ENCODE data around the gene NFE2L3. TPM values are rescaled to one million over a fixed set of nuclear protein-coding genes. Genes with fewer than 3 reads are reported as not detected.

The NFE2L3 gene
- total RNA-seq, 1 experiment from 2014 or later = 108 TPM

GRCh38 chr7:26198133-26198780 lies 46.3 kb downstream of the NFE2L3 start:
- Mint-ChIP-seq H3K4me1 (ENCODE audit: low read depth, unreplicated experiment) (peaks cover 41% of the 10 kb centered on the region), H3K9me3 (ENCODE audit: low read depth, unreplicated experiment) (no peaks in the 10 kb centered on the region), H3K27me3 (ENCODE audit: unreplicated experiment) (no peaks in the 10 kb centered on the region), H3K36me3 (ENCODE audit: insufficient read depth, unreplicated experiment) (peaks cover 98% of the 10 kb centered on the region), H3K4me3 (ENCODE audit: low read depth, unreplicated experiment) (peak overlapping the region; percentile 96), H3K27ac (ENCODE audit: unreplicated experiment) (peak overlapping the region; percentile 99)
- CTCF ChIA-PET = interaction anchor here (0.6 to 2.1 kb wide), 5 partner anchors 9 to 306 kb away, joined by 3 to 7 read pairs (median 5); partner anchors contain the start of gene NFE2L3
- peak; percentile 78 for TF ChIP-seq CTCF (IDR thresholded peaks at IDR 0.05; ENCODE audit: unreplicated experiment)
- intact Hi-C loops (cut with micrococcal nuclease; ENCODE audit: unreplicated experiment) = loop anchor here (1.0 to 5.0 kb wide), 4 partner anchors 8 to 306 kb away; no protein-coding TSS in a partner anchor
- no peak for DNase-seq
- BruUV-seq (replicated peaks) = no TSS peak

DNA sequence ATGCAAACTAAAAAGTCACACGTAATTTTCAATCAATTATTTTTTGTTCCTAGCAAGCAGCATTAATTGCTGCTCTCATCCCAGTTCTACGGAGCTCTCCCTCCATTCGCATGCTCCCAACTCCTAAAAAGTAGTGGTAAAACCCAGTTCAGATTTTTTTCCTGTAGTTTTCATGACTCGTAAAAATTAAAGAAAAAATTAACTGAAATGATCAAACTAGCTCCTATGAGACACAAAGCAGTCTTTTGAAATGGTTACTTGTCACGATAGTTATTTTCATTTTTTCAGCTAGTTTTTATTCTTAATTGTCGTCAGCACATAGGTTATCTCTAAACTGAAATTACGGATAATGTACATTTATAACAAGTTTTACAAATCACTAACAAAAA lies 46.8 kb downstream of the NFE2L3 start:
- intact Hi-C loops (cut with micrococcal nuclease; ENCODE audit: unreplicated experiment) = loop anchor here (1.0 to 5.0 kb wide), 4 partner anchors 8 to 306 kb away; no protein-coding TSS in a partner anchor
- TF ChIP-seq CTCF (IDR thresholded peaks at IDR 0.05; ENCODE audit: unreplicated experiment) = no peak
- peaks cover 98% of the 10 kb centered on the region for H3K36me3 Mint-ChIP-seq (ENCODE audit: insufficient read depth, unreplicated experiment)
- no peaks in the 10 kb centered on the region for H3K27me3 Mint-ChIP-seq (ENCODE audit: unreplicated experiment)
- no TSS peak for BruUV-seq (replicated peaks)
- H3K9me3 Mint-ChIP-seq (ENCODE audit: low read depth, unreplicated experiment) = no peaks in the 10 kb centered on the region
- peak overlapping the region; percentile 96 for H3K4me3 Mint-ChIP-seq (ENCODE audit: low read depth, unreplicated experiment)
- peak overlapping the region; percentile 99 for H3K27ac Mint-ChIP-seq (ENCODE audit: unreplicated experiment)
- peaks cover 36% of the 10 kb centered on the region for H3K4me1 Mint-ChIP-seq (ENCODE audit: low read depth, unreplicated experiment)
- no peak for DNase-seq
- CTCF ChIA-PET = interaction anchor here (0.6 to 1.5 kb wide), 3 partner anchors 41 to 306 kb away, joined by 3 to 5 read pairs (median 5); partner anchors contain the start of gene NFE2L3

GRCh38 chr7:26199301-26200037 lies 47.5 kb downstream of the NFE2L3 start:
- BruUV-seq (replicated peaks) = TSS peak; percentile 18
- Mint-ChIP-seq H3K27me3 (ENCODE audit: unreplicated experiment) (no peaks in the 10 kb centered on the region), H3K4me1 (ENCODE audit: low read depth, unreplicated experiment) (peaks cover 35% of the 10 kb centered on the region), H3K36me3 (ENCODE audit: insufficient read depth, unreplicated experiment) (peaks cover 98% of the 10 kb centered on the region), H3K9me3 (ENCODE audit: low read depth, unreplicated experiment) (no peaks in the 10 kb centered on the region), H3K27ac (ENCODE audit: unreplicated experiment) (peak overlapping the region; percentile 99), H3K4me3 (ENCODE audit: low read depth, unreplicated experiment) (peak overlapping the region; percentile 96)
- CTCF ChIA-PET = interaction anchor here (0.7 to 1.5 kb wide), 4 partner anchors 44 to 307 kb away, joined by 3 to 5 read pairs (median 4); partner anchors contain the start of gene NFE2L3
- DNase-seq = peak; percentile 72
- intact Hi-C loops (cut with micrococcal nuclease; ENCODE audit: unreplicated experiment) = loop anchor here (5.0 kb wide), 6 partner anchors 42 to 307 kb away; no protein-coding TSS in a partner anchor
- peak; percentile 5 for TF ChIP-seq CTCF (IDR thresholded peaks at IDR 0.05; ENCODE audit: unreplicated experiment)

DNA sequence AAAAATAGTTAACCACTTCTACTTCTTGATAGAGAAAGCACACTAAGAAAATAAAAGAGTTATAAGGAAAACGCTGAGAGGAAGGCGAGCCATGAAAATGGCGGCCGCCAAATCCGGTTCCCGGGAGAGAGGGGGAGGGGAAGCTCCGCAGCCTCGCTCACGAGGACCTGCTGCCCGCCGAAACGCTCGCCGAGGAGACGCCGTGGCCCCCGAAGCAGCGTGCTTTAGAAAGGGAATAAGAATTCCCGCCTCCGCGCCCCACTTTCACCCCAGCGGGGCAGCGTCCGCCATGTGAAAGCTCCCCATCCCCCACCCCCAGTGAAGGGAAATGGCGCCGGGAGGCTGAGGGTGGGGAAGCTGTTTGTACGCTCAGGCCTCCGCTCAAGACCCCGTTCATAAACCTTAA lies 48.0 kb downstream of the NFE2L3 start:
- no peaks in the 10 kb centered on the region for H3K27me3 Mint-ChIP-seq (ENCODE audit: unreplicated experiment)
- no peak for TF ChIP-seq CTCF (IDR thresholded peaks at IDR 0.05; ENCODE audit: unreplicated experiment)
- peak overlapping the region; percentile 99 for H3K27ac Mint-ChIP-seq (ENCODE audit: unreplicated experiment)
- peaks cover 37% of the 10 kb centered on the region for H3K4me1 Mint-ChIP-seq (ENCODE audit: low read depth, unreplicated experiment)
- CTCF ChIA-PET = interaction anchor here (1.1 kb wide), 1 partner anchor 45 kb away, joined by 3 read pairs; no protein-coding TSS in a partner anchor
- H3K9me3 Mint-ChIP-seq (ENCODE audit: low read depth, unreplicated experiment) = no peaks in the 10 kb centered on the region
- intact Hi-C loops (cut with micrococcal nuclease; ENCODE audit: unreplicated experiment) = loop anchor here (5.0 kb wide), 3 partner anchors 87 to 167 kb away; no protein-coding TSS in a partner anchor
- peak overlapping the region; percentile 96 for H3K4me3 Mint-ChIP-seq (ENCODE audit: low read depth, unreplicated experiment)
- no TSS peak for BruUV-seq (replicated peaks)
- H3K36me3 Mint-ChIP-seq (ENCODE audit: insufficient read depth, unreplicated experiment) = peaks cover 98% of the 10 kb centered on the region
- peak; percentile 78 for DNase-seq

Data from Calu3 (cell line).